HG03558 (cell line): ENCODE results near the gene PCDHGC5.

ENCODE experiments used
- ATAC-seq: cut with Tn5 transposase; IDR thresholded peaks from one replicate; pipeline ENCODE4 v1.9.1; 2021; ENCODE audit warnings: moderate number of reproducible peaks; ENCODE audit not compliant: unreplicated experiment; ENCODE audit errors: extremely low read depth

Gene PCDHGC5

GRCh38 chr5:141527426-141527825 lies 38.5 kb downstream of the PCDHGC5 start:
- no peak for ATAC-seq

- ATAC-seq: no peak
Observed at GRCh38 chr5:141528291-141528984, 39.6 kb downstream of the PCDHGC5 start.

GRCh38 chr5:141529002-141529401 lies 40.1 kb downstream of the PCDHGC5 start:
- no peak for ATAC-seq

- no peak for ATAC-seq
Observed at GRCh38 chr5:141529873-141530272, 41.0 kb downstream of the PCDHGC5 start.

- ATAC-seq: no peak
Observed at GRCh38 chr5:141532726-141533125, 43.8 kb downstream of the PCDHGC5 start.

GRCh38 chr5:141533897-141534296 lies 45.0 kb downstream of the PCDHGC5 start:
- no peak for ATAC-seq

DNA sequence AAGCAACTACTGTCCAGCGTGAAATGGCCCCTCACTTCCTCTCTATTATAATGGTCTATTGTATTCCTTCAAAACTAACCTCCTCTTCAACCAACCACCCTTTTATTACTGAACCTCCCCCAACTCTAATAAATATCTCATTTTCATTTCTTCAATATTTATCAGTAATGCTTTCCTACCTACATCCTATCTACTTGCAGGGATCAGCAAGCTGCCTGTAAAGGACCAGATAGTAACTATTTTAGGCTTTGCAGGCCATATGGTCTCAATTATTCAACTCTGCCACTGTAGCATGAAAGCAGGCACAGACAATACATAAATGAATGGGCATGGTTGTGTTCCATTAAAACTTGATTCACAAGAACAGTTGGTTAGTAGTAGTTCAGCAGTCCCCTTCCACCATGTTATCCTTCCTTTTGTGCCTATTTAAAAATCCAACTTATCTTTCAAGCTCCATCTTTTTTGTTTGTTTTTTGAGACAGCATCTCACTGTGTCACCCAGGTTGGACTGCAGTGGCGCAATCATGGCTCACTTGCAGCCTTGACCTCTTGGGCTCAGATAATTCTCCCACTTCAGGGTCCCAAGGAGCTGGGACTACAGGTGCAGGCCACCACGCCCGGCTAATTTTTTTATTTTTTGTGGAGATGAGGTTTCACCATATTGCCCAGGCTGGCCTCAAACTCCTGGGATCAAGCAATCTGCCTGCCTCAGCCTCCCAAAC lies 45.8 kb downstream of the PCDHGC5 start:
- no peak for ATAC-seq
